Stimulated activated CD8-positive, alpha-beta memory T cell treated with anti-CD3 and anti-CD28 coated beads, Interleukin-12 subunit alpha, Interleukin-12 subunit beta, amount 100 ng/mL, for 24 hours (primary cell): ENCODE measurements around the gene PDE6A.

ENCODE experiments used
- DNase-seq: peaks from one replicate; pipeline ENCODE4 v3.0.0-alpha.2; 2020; ENCODE audit errors: extremely low read depth

Gene PDE6A

DNA sequence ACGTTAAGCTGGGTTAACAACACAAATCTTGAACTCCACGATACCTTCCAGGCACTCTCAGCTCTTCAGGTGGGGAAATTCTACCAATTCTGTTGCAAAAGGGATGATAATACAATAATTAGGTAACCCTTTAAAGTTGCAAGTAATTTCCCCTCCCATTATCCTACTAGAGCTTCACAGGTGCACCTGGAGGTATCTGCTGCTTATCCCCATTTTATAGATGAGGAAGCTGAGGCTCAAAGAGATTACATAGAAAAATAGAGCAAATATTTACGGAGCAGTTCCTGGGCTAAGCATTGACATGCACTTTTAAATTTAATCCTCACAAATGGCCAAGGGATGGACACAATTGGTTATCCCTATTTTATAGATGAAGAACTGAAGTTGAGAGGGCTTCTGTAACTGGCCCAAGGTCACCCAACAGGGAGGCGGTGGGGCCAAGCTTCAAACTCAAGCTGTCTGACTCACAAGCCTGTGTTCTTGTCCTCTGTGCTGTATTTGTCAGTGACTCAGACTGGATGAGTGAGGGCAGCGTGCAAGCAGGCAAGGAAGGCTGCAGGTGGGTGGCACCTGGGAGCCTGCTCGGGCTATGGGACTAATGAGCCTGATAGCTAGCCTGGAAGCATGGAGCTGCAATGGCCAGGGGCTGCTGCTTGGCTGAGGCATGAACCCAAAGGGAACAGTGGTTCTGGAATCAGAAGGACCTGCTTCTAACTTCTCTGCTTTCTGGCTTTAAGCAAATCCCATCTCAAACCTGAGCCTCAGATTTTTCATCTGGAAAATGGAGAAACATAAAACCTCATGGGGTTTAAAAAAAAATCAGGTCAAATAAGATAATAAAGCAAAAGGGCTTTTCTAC is 105.5 kb downstream of the PDE6A start:
- DNase-seq = no peak

GRCh38 chr5:149837680-149838269 is 106.8 kb downstream of the PDE6A start:
- DNase-seq = no peak

- no peak for DNase-seq
Measured at GRCh38 chr5:149836451-149837139, 108.0 kb downstream of the PDE6A start.

DNA sequence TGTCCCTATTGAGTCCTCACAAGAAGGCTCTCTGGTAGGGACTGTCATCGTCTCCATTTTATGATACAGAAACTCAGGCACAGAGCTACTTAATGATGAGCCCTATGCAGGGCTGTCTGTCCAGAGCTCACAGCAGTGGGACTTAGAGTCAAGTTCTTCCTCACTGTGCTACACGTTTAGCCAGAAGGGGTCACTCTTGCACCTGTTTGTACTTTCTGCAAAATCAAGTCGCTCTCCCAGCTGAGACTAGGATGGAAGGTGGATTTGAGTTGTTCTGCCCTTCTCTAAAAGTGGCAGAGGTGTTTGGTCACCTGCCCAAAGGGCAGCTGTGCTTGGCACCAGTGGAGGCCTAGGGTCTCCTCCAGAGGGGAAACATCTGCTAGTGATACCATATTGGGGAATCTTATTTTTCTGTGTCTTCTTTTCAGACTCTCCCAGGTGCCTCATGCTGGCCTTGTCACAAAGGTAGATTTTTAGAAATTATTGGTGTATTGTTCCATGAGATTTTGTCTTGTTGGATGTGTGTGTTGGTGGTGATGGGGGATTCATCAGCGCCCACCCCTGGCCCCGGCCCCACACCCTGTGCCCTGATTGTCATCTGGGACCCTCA is 110.2 kb downstream of the PDE6A start:
- DNase-seq = no peak

DNA sequence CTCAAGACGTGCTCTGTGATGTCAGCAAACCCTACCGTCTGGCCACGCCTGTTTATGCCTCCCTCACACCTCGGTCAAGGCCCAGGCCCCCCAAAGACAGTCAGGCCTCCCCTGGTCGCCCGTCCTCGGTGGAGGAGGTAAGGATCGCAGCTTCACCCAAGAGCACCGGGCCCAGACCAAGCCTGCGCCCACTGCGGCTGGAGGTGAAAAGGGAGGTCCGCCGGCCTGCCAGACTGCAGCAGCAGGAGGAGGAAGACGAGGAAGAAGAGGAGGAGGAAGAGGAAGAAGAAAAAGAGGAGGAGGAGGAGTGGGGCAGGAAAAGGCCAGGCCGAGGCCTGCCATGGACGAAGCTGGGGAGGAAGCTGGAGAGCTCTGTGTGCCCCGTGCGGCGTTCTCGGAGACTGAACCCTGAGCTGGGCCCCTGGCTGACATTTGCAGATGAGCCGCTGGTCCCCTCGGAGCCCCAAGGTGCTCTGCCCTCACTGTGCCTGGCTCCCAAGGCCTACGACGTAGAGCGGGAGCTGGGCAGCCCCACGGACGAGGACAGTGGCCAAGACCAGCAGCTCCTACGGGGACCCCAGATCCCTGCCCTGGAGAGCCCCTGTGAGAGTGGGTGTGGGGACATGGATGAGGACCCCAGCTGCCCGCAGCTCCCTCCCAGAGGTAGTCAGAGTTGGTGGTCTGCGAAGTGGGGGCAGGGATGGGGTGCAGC is 111.3 kb downstream of the PDE6A start:
- no peak for DNase-seq

DNA sequence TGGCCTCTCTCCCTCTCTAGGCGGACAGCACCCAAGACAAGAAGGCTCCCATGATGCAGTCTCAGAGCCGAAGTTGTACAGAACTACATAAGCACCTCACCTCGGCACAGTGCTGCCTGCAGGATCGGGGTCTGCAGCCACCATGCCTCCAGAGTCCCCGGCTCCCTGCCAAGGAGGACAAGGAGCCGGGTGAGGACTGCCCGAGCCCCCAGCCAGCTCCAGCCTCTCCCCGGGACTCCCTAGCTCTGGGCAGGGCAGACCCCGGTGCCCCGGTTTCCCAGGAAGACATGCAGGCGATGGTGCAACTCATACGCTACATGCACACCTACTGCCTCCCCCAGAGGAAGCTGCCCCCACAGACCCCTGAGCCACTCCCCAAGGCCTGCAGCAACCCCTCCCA is 112.0 kb downstream of the PDE6A start:
- DNase-seq = no peak

- no peak for DNase-seq
Measured at GRCh38 chr5:149831492-149831891, 113.1 kb downstream of the PDE6A start.

DNA sequence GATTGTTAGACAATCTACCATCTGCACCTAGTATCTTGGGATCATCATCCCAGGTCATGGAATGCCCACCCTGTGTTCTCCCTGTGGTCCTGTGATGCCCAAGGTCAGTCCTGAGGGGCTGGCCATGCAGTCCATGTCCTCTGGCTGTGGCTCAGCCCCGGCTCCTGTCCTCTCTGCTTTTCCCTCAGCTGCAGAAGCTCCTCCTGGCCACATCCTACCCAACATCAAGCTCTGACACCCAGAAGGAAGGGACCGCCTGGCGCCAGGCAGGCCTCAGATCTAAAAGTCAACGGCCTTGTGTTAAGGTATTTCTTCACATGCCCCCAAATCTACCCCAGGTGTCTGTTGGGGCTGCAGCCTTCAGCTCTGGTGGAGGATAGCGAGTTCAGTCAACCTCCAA is 114.0 kb downstream of the PDE6A start:
- DNase-seq = no peak

- DNase-seq = no peak
Measured at GRCh38 chr5:149829954-149830353, 114.6 kb downstream of the PDE6A start.

DNA sequence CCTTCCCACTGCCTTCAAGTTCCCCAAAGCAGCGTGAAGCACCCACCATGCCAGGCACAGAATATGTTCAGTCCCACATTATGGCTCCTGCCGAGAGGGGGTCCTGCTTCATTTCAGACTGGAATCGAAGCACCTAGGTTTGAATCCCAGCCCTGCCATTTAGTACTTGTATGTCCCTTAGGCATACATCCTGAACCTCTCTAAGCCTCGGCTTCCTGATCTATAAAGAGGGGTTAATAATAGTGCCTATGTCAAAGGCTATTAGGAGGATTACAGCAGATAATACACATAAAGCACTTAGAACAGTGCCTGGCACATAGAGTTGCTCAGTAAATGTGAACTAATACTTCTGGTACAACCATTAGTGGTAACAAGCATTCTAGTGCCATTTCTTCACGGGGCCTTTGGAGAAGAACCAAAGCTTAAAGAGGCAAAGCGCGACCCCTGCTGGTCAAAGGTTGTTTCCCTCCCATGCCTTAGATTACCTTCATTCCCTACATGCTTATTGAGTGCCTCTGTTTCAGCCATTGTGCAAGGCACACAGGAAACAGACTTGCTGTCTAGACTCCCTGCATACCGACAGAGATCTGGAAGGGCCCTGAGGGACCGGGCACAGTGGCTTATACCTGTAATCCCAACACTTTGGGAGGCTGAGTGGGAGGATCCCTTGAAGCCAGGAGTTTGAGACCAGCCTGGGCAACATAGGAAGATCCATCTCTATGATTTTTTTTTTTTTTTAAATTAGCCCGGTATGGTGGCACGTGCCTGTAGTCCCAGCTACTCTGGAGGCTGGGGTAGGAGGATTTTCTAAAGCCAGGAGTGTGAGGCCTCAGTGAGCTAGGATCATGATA is 116.2 kb downstream of the PDE6A start:
- peak; percentile 47 for DNase-seq

DNA sequence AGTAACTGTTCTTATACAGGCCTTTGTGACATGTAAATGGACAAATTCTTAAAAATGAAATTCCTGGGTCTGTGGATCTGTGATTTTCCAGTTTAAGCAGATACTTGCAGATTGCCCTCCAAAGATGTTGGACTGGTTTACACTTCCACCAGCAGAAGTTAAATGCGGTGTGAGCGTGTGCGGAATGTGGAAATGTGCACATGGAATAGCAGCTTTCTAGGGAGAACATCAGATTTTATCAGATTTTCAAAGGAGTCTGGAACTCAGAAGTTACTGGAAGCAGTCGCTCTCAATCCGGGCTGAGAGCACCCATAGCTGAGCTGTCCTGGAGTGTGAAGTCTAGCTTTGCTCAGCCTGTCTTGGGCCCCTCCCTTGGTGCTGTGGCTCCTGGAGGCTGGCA is 117.0 kb downstream of the PDE6A start:
- no peak for DNase-seq

DNA sequence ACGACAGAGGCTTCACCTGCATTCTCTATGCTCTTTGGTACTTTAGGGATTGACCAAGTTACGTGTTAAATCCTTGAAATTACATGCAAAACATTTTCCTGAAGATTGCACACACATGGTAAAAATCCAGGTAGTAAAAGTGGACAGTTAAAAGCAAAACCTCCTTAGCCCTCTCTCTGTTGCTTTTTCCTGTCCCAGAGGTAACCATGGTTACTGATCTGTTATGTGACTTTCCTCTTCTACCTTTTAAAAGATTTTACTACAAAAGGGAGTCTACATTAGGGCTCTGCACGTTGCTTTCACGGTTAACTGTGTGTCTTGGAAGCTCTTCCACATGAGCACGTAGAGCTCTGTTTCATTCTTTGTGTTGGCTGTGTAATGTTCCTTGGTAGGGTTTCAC is 117.5 kb downstream of the PDE6A start:
- no peak for DNase-seq

DNA sequence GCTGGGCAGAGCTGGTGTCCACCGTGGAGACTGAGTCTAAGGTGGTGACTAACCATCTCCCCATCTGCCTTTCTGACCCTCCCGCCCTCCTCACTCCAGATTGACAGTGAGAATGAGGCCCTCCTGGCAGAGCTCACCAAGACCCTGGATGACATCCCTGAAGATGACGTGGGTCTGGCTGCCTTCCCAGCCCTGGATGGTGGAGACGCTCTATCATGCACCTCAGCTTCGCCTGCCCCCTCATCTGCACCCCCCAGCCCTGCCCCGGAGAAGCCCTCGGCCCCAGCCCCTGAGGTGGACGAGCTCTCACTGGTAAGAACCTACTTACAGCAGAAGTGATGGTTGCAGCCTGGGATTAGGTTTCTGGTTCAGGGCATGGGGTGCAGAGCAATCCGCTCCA is 118.0 kb downstream of the PDE6A start:
- no peak for DNase-seq

GRCh38 chr5:149824846-149825245 is 119.7 kb downstream of the PDE6A start:
- no peak for DNase-seq

DNA sequence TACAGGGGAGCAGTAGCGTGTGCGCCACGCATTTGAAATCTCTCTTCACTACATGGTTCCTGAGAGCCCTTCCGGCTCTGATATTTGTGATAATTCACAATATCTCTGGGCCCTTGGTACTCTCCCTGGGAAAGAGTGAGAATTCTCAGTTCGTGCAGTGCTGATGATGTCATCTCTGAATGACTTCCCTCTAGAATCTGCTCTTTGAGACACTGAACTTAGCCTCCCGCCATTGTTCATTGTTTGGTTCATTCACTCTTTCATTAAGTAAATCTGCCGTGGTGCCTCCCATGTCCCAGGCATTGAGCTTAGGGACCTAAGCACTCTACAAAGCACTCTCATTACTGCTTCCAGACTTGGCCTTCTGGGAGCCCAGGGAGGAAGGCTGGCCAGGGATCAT is 120.5 kb downstream of the PDE6A start:
- no peak for DNase-seq

GRCh38 chr5:149823375-149823774 is 121.2 kb downstream of the PDE6A start:
- DNase-seq = no peak

DNA sequence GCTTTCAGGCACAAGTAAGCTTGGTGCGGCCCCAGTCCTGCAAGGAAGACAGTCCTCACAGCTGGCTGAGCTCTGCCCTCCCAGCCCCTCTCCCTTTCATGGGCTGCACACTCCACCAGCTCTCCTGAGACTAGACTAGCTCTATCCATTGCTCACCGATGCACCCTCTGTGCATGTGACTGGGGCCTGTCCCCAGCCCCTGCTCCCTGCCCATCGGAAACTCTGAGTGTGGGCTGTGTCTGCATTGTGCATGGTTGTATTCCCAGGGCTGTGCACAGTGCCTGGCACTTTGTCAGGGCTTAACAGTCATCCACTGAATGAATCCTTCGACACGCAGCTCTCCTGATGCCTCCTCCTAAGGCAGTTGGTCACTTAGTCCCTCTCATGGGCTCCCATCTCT is 122.3 kb downstream of the PDE6A start:
- no peak for DNase-seq

- DNase-seq = no peak
Measured at GRCh38 chr5:149820536-149821510, 123.8 kb downstream of the PDE6A start.

- DNase-seq = no peak
Measured at GRCh38 chr5:149820012-149820411, 124.6 kb downstream of the PDE6A start.

DNA sequence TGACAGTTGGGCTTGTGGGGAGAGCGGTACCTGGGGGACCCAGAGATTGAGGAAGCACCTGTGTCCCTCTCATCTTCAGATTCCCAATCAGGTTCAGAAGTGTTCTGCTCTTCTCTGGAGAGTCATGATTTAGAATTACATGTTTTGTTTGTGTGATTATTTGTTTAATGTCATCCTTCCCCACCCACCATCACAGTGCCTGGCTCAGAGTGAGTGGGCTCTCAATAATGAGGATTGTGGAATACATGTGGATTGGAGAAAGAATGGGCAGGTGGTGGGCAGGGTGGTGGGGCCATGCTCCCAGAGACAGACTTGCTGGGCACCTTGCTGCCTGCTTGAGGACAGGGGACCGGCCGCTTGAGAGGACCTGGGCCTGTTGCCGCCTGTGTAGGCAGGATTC is 126.5 kb downstream of the PDE6A start:
- no peak for DNase-seq
